HG02884 (cell line): ENCODE results near the gene PCAT7.

ENCODE experiments used
- ATAC-seq: cut with Tn5 transposase; IDR thresholded peaks from one replicate; pipeline ENCODE4 v1.9.1; 2021; ENCODE audit warnings: mild to moderate bottlenecking, moderate library complexity; ENCODE audit not compliant: unreplicated experiment

The PCAT7 gene

GRCh38 chr9:94600715-94601114 is 45.8 kb downstream of the PCAT7 start:
- ATAC-seq: no peak

GRCh38 chr9:94602666-94603065 is 47.8 kb downstream of the PCAT7 start:
- no peak for ATAC-seq

- no peak for ATAC-seq
Measured at GRCh38 chr9:94603259-94604160, 48.6 kb downstream of the PCAT7 start.

GRCh38 chr9:94606646-94607422 is 52.0 kb downstream of the PCAT7 start:
- no peak for ATAC-seq

GRCh38 chr9:94607423-94607691 is 52.5 kb downstream of the PCAT7 start:
- no peak for ATAC-seq

GRCh38 chr9:94610181-94610606 is 55.3 kb downstream of the PCAT7 start:
- no peak for ATAC-seq

- no peak for ATAC-seq
Measured at GRCh38 chr9:94611638-94612068, 56.8 kb downstream of the PCAT7 start.

- no peak for ATAC-seq
Measured at GRCh38 chr9:94612071-94612470, 57.2 kb downstream of the PCAT7 start.

GRCh38 chr9:94613003-94613402 is 58.1 kb downstream of the PCAT7 start:
- ATAC-seq: no peak

GRCh38 chr9:94619026-94619425 is 64.1 kb downstream of the PCAT7 start:
- ATAC-seq: no peak
